ENCODE results near the gene ATP2C2. TPM values are rescaled to one million over a fixed set of nuclear protein-coding genes. Genes with fewer than 3 reads are reported as not detected.

Gene ATP2C2
- total and polyA plus RNA-seq, 2 of the 8 experiments (the other 6 are each of a cell fraction or from before 2014, with no cell fraction given), result 1.2 to 2.8 TPM

DNA sequence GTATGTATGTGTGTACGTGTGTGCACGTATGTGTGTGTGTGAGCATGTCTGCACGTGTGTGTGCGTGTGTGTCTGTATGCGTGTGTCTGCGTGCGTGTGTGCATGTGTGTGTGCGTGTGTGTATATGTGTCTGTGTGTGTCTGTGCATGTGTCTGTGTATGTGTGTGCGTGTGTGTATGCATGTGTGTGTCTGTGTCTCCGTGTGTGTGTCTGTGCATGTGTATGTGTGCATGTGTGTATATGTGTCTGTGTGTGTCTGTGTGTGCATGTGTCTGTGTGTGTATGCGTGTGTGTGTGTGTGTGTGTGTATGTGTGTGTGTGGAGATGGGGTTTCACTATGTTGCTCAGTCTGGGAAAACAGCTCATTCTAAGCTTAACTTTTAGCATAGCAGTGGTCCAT lies 43.9 kb downstream of the ATP2C2 start:
- Histone ChIP-seq H2AFZ (ENCODE audit: low read length) (no peak overlapping the region), H3K79me1 (ENCODE audit: low read depth, low read length) (no peaks in the 10 kb centered on the region), H2BK120ac (replicated peaks; ENCODE audit: low read depth, low read length) (no peak overlapping the region), H3K79me2 (ENCODE audit: control insufficient read depth in 1 of 2, insufficient read depth in 2 of 2, low read length in 2 of 2) (no peaks in the 10 kb centered on the region), H3K4ac (replicated peaks; ENCODE audit: insufficient read length, low read depth, low read length) (no peak overlapping the region), H4K20me1 (replicated peaks in 1 of 2; ENCODE audit: control insufficient read depth in 1 of 2, insufficient read depth in 2 of 2, low read length in 2 of 2) (no peaks in the 10 kb centered on the region), H3K27me3 (replicated peaks in 1 of 4; ENCODE audit: control insufficient read depth in 3 of 4, extremely low read depth in 1 of 4, insufficient read depth in 3 of 4, low read length in 3 of 4) (no peaks in the 10 kb centered on the region), H3K36me3 (ENCODE audit: control insufficient read depth in 2 of 4, insufficient read depth in 4 of 4, low read length in 3 of 4) (no peaks in the 10 kb centered on the region), H3K4me1 (replicated peaks in 1 of 4; ENCODE audit: control insufficient read depth in 3 of 4, insufficient read depth in 4 of 4, low read length in 3 of 4) (no peaks in the 10 kb centered on the region; a peak in 2 of 7 replicates), H3K56ac (replicated peaks; ENCODE audit: insufficient read length, low read depth, low read length) (no peak overlapping the region), H4K91ac (replicated peaks; ENCODE audit: insufficient read length, low read length) (no peak overlapping the region), H2AK5ac (ENCODE audit: low read depth, low read length) (no peak overlapping the region), H3K9me3 (ENCODE audit: insufficient read depth in 2 of 2, low read depth in 1 of 2, low read length in 1 of 2) (no peaks in the 10 kb centered on the region), H4K5ac (ENCODE audit: insufficient read length, low read depth, low read length) (no peak overlapping the region), H3K23ac (ENCODE audit: insufficient read length) (no peak overlapping the region), H3K18ac (ENCODE audit: extremely low read depth, low read length) (no peak overlapping the region), H3K23me2 (ENCODE audit: low read depth, low read length) (peaks cover 3% of the 10 kb centered on the region; the same call in 1 of the 2 replicates), H3K4me2 (ENCODE audit: insufficient read depth in 1 of 2, low read depth in 2 of 2, low read length in 2 of 2) (no peak overlapping the region), H3K14ac (ENCODE audit: insufficient read length) (no peak overlapping the region), H3K27ac (ENCODE audit: low read depth, low read length) (no peak overlapping the region), H2BK15ac (ENCODE audit: low read length) (no peak overlapping the region), H2BK12ac (ENCODE audit: low read depth, low read length) (no peak overlapping the region), H2BK20ac (ENCODE audit: low read length) (no peak overlapping the region), H3K4me3 (ENCODE audit: extremely low read depth in 1 of 4, insufficient read depth in 2 of 4, low read depth in 3 of 4, low read length in 4 of 4) (no peak overlapping the region), H4K8ac (ENCODE audit: extremely low read depth, insufficient read depth, low read length) (no peak overlapping the region), H3K9ac (replicated peaks in 1 of 4; ENCODE audit: extremely low read depth in 1 of 4, low read depth in 3 of 4, low read length in 3 of 4) (no peak overlapping the region), H2BK5ac (ENCODE audit: low read depth, low read length) (no peak overlapping the region)
- CTCF ChIA-PET (ENCODE audit: partially characterized antibody), result interaction anchor here (1.3 to 2.0 kb wide), 4 partner anchors 9 to 94 kb away, joined by 3 to 9 read pairs (median 4); no protein-coding TSS in a partner anchor
- DNase-seq (ENCODE audit: low read depth in 1 of 2, low spot score in 2 of 2), result no peak
- 68% methylated on average over 11 of the region's 11 CpGs; no CpG with 5 or more reads in 1 of the 2 experiments for WGBS, 2 experiments (ENCODE audit: extremely low coverage in 1 of 2, insufficient coverage in 1 of 2, insufficient read length in 1 of 2, insufficient replicate concordance in 2 of 2, low coverage in 1 of 2, low lambda C conversion rate in 2 of 2, missing lambda C conversion rate in 1 of 2)
- FAIRE-seq, result no peak
- TF ChIP-seq TEAD4 (IDR thresholded peaks at IDR 0.05; ENCODE audit: low read depth, low read length), result no peak
- no peak for TF ChIP-seq TCF12 (IDR thresholded peaks at IDR 0.05; ENCODE audit: low read depth, low read length)
- no peak for TF ChIP-seq BRCA1 (IDR thresholded peaks at IDR 0.05; ENCODE audit: low read depth, low read length)
- TF ChIP-seq CHD2 (IDR thresholded peaks at IDR 0.05; ENCODE audit: low read length), result no peak
- TF ChIP-seq GTF2F1 (IDR thresholded peaks at IDR 0.05; ENCODE audit: borderline replicate concordance, low read depth, low read length), result no peak
- TF ChIP-seq KDM4A (IDR thresholded peaks at IDR 0.05; ENCODE audit: low read depth, low read length, severe bottlenecking), result no peak
- no peak for TF ChIP-seq SRF (IDR thresholded peaks at IDR 0.05; ENCODE audit: low read depth, low read length)
- TF ChIP-seq TAF1 (IDR thresholded peaks at IDR 0.05; ENCODE audit: low read depth, low read length), result no peak
- POLR2A ChIA-PET (ENCODE audit: partially characterized antibody), result no interaction called here

All from H1 (cell line).